Spleen (tissue), 11 donors: ENCODE measurements around the gene IFNLR1. TPM values are rescaled to one million over a fixed set of nuclear protein-coding genes. Genes with fewer than 3 reads are reported as not detected.

ENCODE experiments used
- DNase-seq: peaks from one replicate; pipeline ENCODE4 v3.0.0-alpha.2; 2020
- H3K27ac ChIP-seq, 8 donors: fragments of 200-600 bp; sonication (generic) in 7 of 8; 1 replicate in 4 of 8; 2 replicates in 4 of 8; pipeline versions ENCODE4 v1.5.0 to v1.8.0; 2016 to 2021; ENCODE audit warnings: inconsistent platforms in 4 of 8, mild to moderate bottlenecking in 4 of 8, moderate library complexity in 1 of 8
- H3K27me3 ChIP-seq, 7 donors: fragments of 200-600 bp; sonication (generic) in 6 of 7; replicated peaks in 1 of 7; 1 replicate in 4 of 7; 2 replicates in 3 of 7; pipeline versions ENCODE4 v1.5.0 to v1.8.0; 2016 to 2021; ENCODE audit warnings: inconsistent platforms in 3 of 7, mild to moderate bottlenecking in 1 of 7
- H3K36me3 ChIP-seq, 6 donors: fragments of 200-600 bp; sonication (generic) in 5 of 6; 1 replicate in 4 of 6; 2 replicates in 2 of 6; pipeline versions ENCODE4 v1.5.0 to v1.8.0; 2016 to 2021; ENCODE audit warnings: inconsistent platforms in 2 of 6
- H3K4me1 ChIP-seq, 6 donors: fragments of 200-600 bp; sonication (generic) in 5 of 6; 1 replicate in 3 of 6; 2 replicates in 3 of 6; pipeline versions ENCODE4 v1.5.0 to v1.8.0; 2016 to 2021; ENCODE audit warnings: inconsistent platforms in 3 of 6
- H3K4me3 ChIP-seq, 8 donors: fragments of 200-600 bp; sonication (generic) in 7 of 8; 1 replicate in 4 of 8; 2 replicates in 4 of 8; pipeline versions ENCODE4 v1.5.0 to v1.8.0; 2016 to 2021; ENCODE audit warnings: inconsistent platforms in 4 of 8, mild to moderate bottlenecking in 4 of 8, moderate library complexity in 2 of 8
- H3K9me3 ChIP-seq, 8 donors: fragments of 200-600 bp; sonication (generic) in 7 of 8; 1 replicate in 4 of 8; 2 replicates in 4 of 8; pipeline versions ENCODE4 v1.5.0 to v1.8.0; 2016 to 2021; ENCODE audit warnings: inconsistent platforms in 4 of 8
- CTCF ChIP-seq, 11 experiments: fragments of 200-600 bp in 7 of 11; fragments of 450-650 bp in 4 of 11; sonication (generic) in 4 of 11; IDR thresholded peaks in 8 of 11; conservative IDR thresholded peaks in 3 of 11; 1 replicate in 7 of 11; 2 replicates in 4 of 11; pipeline versions ENCODE4 v1.4.0 to v1.8.0; 2016 to 2021; ENCODE audit warnings: antibody characterized with exemption in 11 of 11, inconsistent platforms in 4 of 11, mild to moderate bottlenecking in 1 of 11
- POLR2A ChIP-seq, 3 donors: fragments of 450-650 bp; IDR thresholded peaks; one replicate each; pipeline ENCODE4 v1.5.1; 2017; ENCODE audit warnings: antibody characterized with exemption in 3 of 3, mild to moderate bottlenecking in 1 of 3
- POLR2AphosphoS5 ChIP-seq, 3 donors: sonication (generic); formaldehyde crosslinking; IDR thresholded peaks; one replicate each; pipeline ENCODE4 v1.5.1; 2017; ENCODE audit warnings: antibody characterized with exemption in 3 of 3
- WGBS, 5 donors: extraction: QIAGEN DNeasy Blood & Tissue Kit in 3 of 5; methylation state at CpG; one replicate each; pipeline versions ENCODE4 v1.1.5 to v1.1.7; 2013 to 2018; 5-methylcytosine and 5-hydroxymethylcytosine counted together
- intact Hi-C: fragments of 100-400 bp; cut with DNase I; formaldehyde crosslinking; loops from one replicate; pipeline ENCODE4 v1.15.0; 2023; ENCODE audit warnings: low total_unique reads
- polyA plus RNA-seq, 3 donors: library from polyadenylated mRNA; stranded (reverse); fragments of 200-250 nt; gene quantifications; one replicate each; pipeline ENCODE4 v1.2.1, GENCODE V29; 2013
- total RNA-seq, 7 donors: library from RNA; depleted of rRNA in 3 of 7; stranded (reverse); fragments of >200 nt in 3 of 7; fragmentation: NEBNext Ultra II Directional in 4 of 7; extraction: Animal tissue kit (Norgen Biotek cat#: 25700) in 4 of 7; gene quantifications; one replicate each; pipeline versions ENCODE4 v1.1.0 to v1.2.1, GENCODE V29; 2016 to 2021
- donor health status: healthy with polysubstance abuse.
- donor health status: DM: no; HTN: no; CAD: no; lungs with moderate emphysema.
- donor health status: DM: no; HTN: no; CAD: no.
- donor health status: Bipolar disorder and iron deficiency.
- donor health status: healthy.
- donor health status: DM: no; HTN: no; CAD: no.
- donor health status: DM: yes; HTN: yes; CAD: no.

Gene IFNLR1
- total and polyA plus RNA-seq, 10 donors = 1.7 to 8.9 (median 3.6) TPM

GRCh38 chr1:24167008-24167407 is 20.1 kb downstream of the IFNLR1 start:
- no peak for TF ChIP-seq POLR2A (IDR thresholded peaks at IDR 0.05)
- no peak for TF ChIP-seq CTCF (IDR thresholded peaks at IDR 0.05 in 8 of 11, conservative IDR thresholded peaks at IDR 0.05 in 3 of 11)
- TF ChIP-seq POLR2AphosphoS5 (IDR thresholded peaks at IDR 0.05) = no peak
- Histone ChIP-seq H3K36me3 (peaks cover 0 to 55% (median 2%) of the 10 kb centered on the region in 6 donors), H3K4me3 (no peak overlapping the region), H3K27me3 (peaks cover 0 to 6% (median 0%) of the 10 kb centered on the region in 7 donors), H3K4me1 (no peaks in the 10 kb centered on the region), H3K27ac (no peak overlapping the region), H3K9me3 (no peaks in the 10 kb centered on the region)
- intact Hi-C loops = no loop called here
- WGBS, 5 donors = 47 to 64% (median 56%) methylated on average over 4 of the region's 4 CpGs
- no peak for DNase-seq

DNA sequence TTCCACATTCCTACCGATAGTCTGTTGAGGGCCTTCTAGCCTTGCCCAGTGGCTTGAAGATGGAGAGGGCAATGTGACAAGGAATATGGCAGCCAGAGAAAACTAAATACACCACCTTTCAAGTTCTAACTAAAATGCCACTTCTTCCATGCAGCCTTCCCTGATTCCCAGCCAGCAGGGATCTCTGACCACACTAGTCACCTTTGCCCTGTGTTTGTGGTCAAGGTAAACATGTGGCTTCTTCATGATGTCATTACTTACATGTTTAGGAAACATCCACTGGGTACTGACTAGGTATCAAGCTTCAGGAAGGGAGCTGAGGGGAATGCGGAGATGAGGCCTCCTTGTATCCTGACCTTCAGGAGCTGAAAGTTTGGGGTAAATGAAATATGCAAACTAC is 21.6 kb downstream of the IFNLR1 start:
- TF ChIP-seq POLR2AphosphoS5 (IDR thresholded peaks at IDR 0.05) (no peak), POLR2A (IDR thresholded peaks at IDR 0.05) (no peak), CTCF (IDR thresholded peaks at IDR 0.05 in 8 of 11, conservative IDR thresholded peaks at IDR 0.05 in 3 of 11) (no peak)
- Histone ChIP-seq H3K4me1 (no peaks in the 10 kb centered on the region), H3K9me3 (no peaks in the 10 kb centered on the region), H3K36me3 (peaks cover 0 to 69% (median 2%) of the 10 kb centered on the region in 6 donors), H3K27ac (no peak overlapping the region), H3K27me3 (peaks cover 0 to 6% (median 0%) of the 10 kb centered on the region in 7 donors), H3K4me3 (no peak overlapping the region)
- intact Hi-C loops = no loop called here
- DNase-seq = no peak
- 92 to 95% (median 93%) methylated on average over 2 of the region's 2 CpGs for WGBS, 5 donors

DNA sequence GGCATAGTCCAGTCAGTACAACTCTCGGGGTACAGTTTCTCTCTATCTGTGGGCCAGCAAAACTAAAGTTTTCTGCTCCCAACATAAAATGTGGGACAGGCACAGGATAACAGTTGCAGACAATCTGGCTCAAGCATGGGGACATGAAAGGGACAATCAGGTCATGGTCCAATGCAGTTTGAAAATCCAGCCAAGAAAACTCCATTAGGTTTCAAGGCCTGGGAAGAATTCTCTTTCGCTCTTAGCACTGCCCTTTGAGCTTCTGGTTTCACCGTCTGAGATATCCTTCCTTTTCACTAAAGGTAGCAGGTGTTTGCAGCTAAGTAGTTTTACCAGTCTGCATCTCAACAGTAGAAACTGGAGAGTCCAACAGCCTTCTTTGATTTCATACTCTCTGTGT is 23.1 kb downstream of the IFNLR1 start:
- 88 to 95% (median 89%) methylated on average over 3 of the region's 3 CpGs for WGBS, 5 donors
- no peak overlapping the region for H3K27ac ChIP-seq
- DNase-seq = no peak
- H3K27me3 ChIP-seq = no peaks in the 10 kb centered on the region
- peaks cover 0 to 73% (median 2%) of the 10 kb centered on the region in 6 donors for H3K36me3 ChIP-seq
- H3K4me3 ChIP-seq = no peak overlapping the region
- no peaks in the 10 kb centered on the region for H3K9me3 ChIP-seq
- intact Hi-C loops = no loop called here
- H3K4me1 ChIP-seq = no peaks in the 10 kb centered on the region
- TF ChIP-seq CTCF (IDR thresholded peaks at IDR 0.05 in 8 of 11, conservative IDR thresholded peaks at IDR 0.05 in 3 of 11) (no peak), POLR2AphosphoS5 (IDR thresholded peaks at IDR 0.05) (no peak), POLR2A (IDR thresholded peaks at IDR 0.05) (no peak)

DNA sequence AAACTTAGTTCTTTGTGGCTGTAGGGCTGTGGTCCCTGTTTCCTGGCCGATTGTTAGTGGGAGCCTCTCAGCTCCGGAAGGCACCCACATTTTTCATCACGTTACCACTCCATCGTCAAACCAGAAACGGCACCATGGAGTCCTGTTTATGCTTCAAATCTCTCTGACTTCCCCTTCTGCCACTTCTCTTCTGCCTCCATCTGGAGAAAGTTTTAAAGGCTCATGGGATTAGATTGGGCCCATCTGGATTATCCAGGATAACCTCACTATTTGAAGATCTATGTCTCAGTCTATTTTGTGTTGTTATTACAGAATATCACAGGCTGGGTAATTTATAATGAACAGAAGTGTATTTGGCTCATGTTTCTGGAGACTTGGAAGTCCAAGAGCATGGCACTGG is 24.9 kb downstream of the IFNLR1 start:
- Histone ChIP-seq H3K36me3 (peaks cover 0 to 75% (median 6%) of the 10 kb centered on the region in 6 donors), H3K27me3 (no peaks in the 10 kb centered on the region), H3K4me3 (no peak overlapping the region), H3K9me3 (no peaks in the 10 kb centered on the region), H3K27ac (no peak overlapping the region), H3K4me1 (no peaks in the 10 kb centered on the region)
- TF ChIP-seq CTCF (IDR thresholded peaks at IDR 0.05 in 8 of 11, conservative IDR thresholded peaks at IDR 0.05 in 3 of 11) (no peak), POLR2A (IDR thresholded peaks at IDR 0.05) (no peak), POLR2AphosphoS5 (IDR thresholded peaks at IDR 0.05) (no peak)
- DNase-seq = no peak
- intact Hi-C loops = no loop called here
- WGBS, 5 donors = 40 to 58% (median 52%) methylated on average over 5 of the region's 5 CpGs
